Type B pancreatic cell (in vitro differentiated cells): ENCODE measurements around the gene SLAIN1. TPM values are rescaled to one million over a fixed set of nuclear protein-coding genes. Genes with fewer than 3 reads are reported as not detected.
A peak's percentile ranks its signal among the peaks of the same experiment; 100 is the strongest.
"Not testable (repeated sequence)": the region's sequence is repeated elsewhere in the genome, so short reads cannot be mapped to it uniquely, and the experiment has no call there.

Experiments
- DNase-seq: peaks from one replicate; pipeline ENCODE4 v3.0.0; 2021; ENCODE audit warnings: mixed read lengths; ENCODE audit not compliant: unreplicated experiment; ENCODE audit errors: extremely low spot score
- H3K27ac Mint-ChIP-seq: 2 replicates; pipeline ENCODE4 v1.8.0; 2021; ENCODE audit warnings: mild to moderate bottlenecking, mixed read lengths
- H3K27me3 Mint-ChIP-seq: 2 replicates; pipeline ENCODE4 v1.8.0; 2021; ENCODE audit warnings: mixed read lengths
- H3K36me3 Mint-ChIP-seq: 2 replicates; pipeline ENCODE4 v1.8.0; 2021; ENCODE audit warnings: mixed read lengths
- H3K4me1 Mint-ChIP-seq: one replicate; pipeline ENCODE4 v1.8.0; 2021; ENCODE audit warnings: mixed read lengths; ENCODE audit not compliant: unreplicated experiment
- H3K4me3 Mint-ChIP-seq: 2 replicates; pipeline ENCODE4 v1.8.0; 2021; ENCODE audit warnings: mild to moderate bottlenecking, mixed read lengths
- H3K9me3 Mint-ChIP-seq: 2 replicates; pipeline ENCODE4 v1.8.0; 2021; ENCODE audit warnings: mixed read lengths
- long read RNA-seq: library from polyadenylated mRNA; unstranded; transcript quantifications from one replicate; pipeline ENCODE4 v2.0.0, GENCODE V29; 2020
- total RNA-seq: library from RNA; stranded (reverse); gene quantifications from 2 replicates; pipeline ENCODE4 v1.2.1, GENCODE V29; 2021; ENCODE audit warnings: low replicate concordance
- TF ChIP-seq, protein P1 (sequence below): fragments of 200-600 bp; sonication (generic); conservative IDR thresholded peaks from 2 replicates; pipeline ENCODE4 v1.5.0; 2021; ENCODE audit warnings: antibody characterized with exemption, mild to moderate bottlenecking

The SLAIN1 gene
- total RNA-seq, result 22.4 and 27.7 TPM in 2 replicates
- long read RNA-seq, partial matches to known transcripts, result 7 of 12 reads
- long read RNA-seq, other reads (novel, unspliced or antisense), result 2 of 12 reads

DNA sequence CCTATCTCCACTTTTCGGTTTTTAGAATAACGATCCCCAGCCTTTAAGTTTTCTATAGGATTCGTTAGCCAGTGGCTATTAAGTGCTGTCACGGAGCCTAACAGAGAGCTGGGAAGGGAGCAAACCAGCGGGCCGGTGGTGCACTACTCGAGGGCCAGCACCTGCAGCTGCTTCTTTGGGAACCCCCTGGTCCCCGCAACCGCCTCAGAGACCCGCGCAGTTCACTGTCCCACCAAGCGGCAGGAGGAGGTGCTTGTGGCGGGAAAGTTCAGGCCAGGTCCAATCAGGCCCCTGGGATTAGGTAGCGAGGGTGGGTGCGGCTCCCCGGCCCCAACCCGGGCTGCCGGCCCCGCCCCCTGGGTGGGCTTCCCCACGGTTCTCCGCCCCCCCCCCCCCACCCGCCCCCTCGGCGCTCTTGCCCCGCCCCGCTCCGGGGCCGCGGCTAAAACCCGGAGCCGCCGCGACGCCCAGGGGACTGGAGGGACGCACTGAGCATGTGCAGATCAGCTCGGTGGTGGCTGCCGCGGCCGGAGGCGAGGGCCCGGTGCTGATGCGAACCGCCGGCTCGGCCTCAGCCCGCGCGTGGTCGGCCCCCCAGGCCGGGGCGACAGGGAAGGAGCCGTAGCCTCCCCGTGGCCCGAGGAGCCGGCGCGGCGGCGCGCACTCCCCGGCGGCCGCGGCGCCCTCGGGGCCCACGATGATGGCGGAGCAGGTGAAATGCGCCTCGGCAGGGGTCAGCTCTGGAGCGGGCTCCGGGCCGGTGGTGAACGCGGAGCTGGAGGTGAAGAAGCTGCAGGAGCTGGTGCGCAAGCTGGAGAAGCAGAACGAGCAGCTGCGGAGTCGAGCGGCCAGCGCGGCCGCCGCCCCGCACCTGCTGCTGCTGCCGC lies at the start of gene SLAIN1:
SLAIN1 (plus strand) TSS at position 471 of the 887 bp plus-strand sequence; CDS start at position 698, 227 bp downstream.
- TF ChIP-seq, protein P1, sequence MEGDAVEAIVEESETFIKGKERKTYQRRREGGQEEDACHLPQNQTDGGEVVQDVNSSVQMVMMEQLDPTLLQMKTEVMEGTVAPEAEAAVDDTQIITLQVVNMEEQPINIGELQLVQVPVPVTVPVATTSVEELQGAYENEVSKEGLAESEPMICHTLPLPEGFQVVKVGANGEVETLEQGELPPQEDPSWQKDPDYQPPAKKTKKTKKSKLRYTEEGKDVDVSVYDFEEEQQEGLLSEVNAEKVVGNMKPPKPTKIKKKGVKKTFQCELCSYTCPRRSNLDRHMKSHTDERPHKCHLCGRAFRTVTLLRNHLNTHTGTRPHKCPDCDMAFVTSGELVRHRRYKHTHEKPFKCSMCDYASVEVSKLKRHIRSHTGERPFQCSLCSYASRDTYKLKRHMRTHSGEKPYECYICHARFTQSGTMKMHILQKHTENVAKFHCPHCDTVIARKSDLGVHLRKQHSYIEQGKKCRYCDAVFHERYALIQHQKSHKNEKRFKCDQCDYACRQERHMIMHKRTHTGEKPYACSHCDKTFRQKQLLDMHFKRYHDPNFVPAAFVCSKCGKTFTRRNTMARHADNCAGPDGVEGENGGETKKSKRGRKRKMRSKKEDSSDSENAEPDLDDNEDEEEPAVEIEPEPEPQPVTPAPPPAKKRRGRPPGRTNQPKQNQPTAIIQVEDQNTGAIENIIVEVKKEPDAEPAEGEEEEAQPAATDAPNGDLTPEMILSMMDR, result no peak
- Mint-ChIP-seq H3K27ac (peak within 1 kb of the TSS; percentile 85), H3K4me3 (peak within 1 kb of the TSS; percentile 98), H3K4me1 (peaks cover 20% of the 10 kb centered on the region), H3K27me3 (peaks cover 44% of the 10 kb centered on the region), H3K9me3 (no peaks in the 10 kb centered on the region), H3K36me3 (peaks cover 4% of the 10 kb centered on the region)
- DNase-seq, result peak; percentile 85

DNA sequence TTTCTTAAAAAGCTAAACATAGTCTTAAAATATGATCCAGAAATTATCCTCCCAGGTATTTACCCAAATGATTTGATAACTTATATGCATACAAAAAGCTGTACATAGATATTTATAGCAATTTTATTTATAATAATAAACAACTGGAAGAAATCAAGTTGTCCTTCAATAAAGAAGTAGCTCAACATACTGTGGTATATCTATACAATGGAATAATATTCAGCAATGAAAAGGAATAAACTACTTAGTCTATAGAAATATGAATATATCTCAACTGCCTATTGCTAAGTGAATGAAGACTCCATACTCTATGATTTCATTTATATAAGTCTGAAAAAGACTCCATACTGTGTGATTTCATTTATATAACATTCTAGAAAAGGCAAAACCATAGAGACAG lies 47.1 kb upstream of the SLAIN1 start:
- peaks cover 6% of the 10 kb centered on the region for H3K9me3 Mint-ChIP-seq
- H3K36me3 Mint-ChIP-seq, result no peaks in the 10 kb centered on the region

DNA sequence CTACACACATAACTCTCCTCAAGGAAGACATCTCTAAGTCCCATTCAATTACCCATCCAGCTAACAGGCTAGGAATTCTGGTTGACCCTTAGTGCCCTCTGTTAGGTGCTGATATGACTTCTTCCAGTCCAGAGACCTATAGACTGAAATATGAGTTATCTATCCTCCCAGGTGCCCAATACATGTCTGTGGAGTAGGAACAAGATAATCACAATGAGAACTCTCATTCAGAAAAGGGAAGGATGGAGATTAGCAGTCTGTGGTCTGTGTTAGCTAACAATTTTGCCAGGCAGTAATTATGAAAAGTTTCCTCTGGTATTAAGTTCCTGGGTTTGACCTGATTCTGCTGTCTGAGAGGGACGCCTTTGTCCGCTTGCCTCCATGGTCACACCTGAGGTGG lies 44.2 kb upstream of the SLAIN1 start:
- Mint-ChIP-seq H3K36me3 (no peaks in the 10 kb centered on the region), H3K27me3 (no peaks in the 10 kb centered on the region), H3K4me1 (no peaks in the 10 kb centered on the region), H3K27ac (no peak overlapping the region), H3K4me3 (no peak overlapping the region), H3K9me3 (peaks cover 6% of the 10 kb centered on the region)
- TF ChIP-seq, protein P1, result no peak
- DNase-seq, result no peak

More for the DNA sequence above, 47.1 kb upstream of the SLAIN1 start:
- Mint-ChIP-seq H3K4me1 (no peaks in the 10 kb centered on the region), H3K27ac (no peak overlapping the region), H3K27me3 (no peaks in the 10 kb centered on the region), H3K4me3 (no peak overlapping the region)
- DNase-seq, result no peak
- TF ChIP-seq, protein P1, result no peak

DNA sequence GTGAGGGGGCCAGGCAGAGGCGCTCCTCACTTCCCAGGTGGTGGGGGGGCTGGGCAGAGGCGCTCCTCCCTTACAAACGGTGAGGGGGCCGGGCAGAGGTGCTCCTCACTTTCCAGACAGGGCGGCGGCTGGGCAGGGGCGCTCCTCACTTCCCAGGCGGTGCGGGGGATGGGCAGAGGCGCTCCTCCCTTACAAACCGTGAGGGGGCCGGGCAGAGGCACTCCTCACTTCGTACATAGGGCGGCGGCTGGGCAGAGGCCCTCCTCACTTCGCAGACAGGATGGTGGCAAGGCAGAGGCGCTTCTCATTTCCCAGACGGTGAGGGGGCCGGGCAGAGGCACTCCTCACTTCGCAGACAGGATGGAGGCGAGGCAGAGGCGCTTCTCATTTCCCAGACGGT lies 37.5 kb upstream of the SLAIN1 start:
- H3K4me3 Mint-ChIP-seq, DNase-seq, H3K36me3 Mint-ChIP-seq, H3K9me3 Mint-ChIP-seq, H3K4me1 Mint-ChIP-seq, H3K27ac Mint-ChIP-seq, H3K27me3 Mint-ChIP-seq: not testable (repeated sequence)

DNA sequence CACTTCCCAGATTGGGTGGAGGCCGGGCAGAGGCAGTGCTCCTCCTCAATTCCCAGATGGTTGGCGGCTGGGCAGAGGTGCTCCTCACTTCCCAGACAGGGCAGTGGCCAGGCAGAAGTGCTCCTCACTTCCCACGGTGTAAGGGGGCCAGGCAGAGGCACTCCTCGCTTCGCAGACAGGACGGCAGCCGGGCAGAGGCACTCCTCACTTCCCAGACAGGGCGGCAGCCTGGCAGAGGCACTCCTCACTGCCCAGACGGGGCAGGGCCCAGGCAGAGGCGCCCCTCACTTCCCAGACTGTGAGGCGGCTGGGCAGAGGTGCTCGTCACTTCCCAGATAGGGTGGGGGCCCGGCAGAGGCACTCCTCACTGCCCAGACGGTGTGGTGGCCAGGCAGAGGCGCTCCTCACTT lies 36.6 kb upstream of the SLAIN1 start:
- Mint-ChIP-seq H3K27ac (no peak overlapping the region), H3K9me3 (no peaks in the 10 kb centered on the region), H3K4me3 (no peak overlapping the region), H3K27me3 (no peaks in the 10 kb centered on the region), H3K4me1 (no peaks in the 10 kb centered on the region), H3K36me3 (no peaks in the 10 kb centered on the region)
- TF ChIP-seq, protein P1, result no peak
- DNase-seq, result no peak

DNA sequence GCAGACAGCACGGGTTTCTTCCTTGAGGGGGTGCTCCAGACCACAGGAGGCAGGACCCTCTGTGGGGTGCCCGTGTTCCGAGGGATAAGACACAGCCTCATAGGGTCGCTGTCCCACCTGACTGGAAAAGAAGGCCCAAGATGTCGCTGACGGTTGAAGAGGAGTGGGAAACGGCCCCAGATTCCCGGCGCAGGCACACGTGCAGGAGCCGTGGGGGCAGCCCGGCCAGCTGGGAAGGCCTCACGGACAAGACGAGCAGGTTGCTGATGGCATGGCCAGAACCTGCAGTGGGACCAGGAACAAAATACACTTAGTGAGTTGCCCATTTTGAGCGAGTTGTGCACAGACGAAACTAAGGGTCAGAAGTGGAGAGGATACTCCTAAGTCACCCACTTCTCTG lies 35.2 kb upstream of the SLAIN1 start:
- H3K4me1 Mint-ChIP-seq, H3K27ac Mint-ChIP-seq, H3K9me3 Mint-ChIP-seq, H3K36me3 Mint-ChIP-seq, H3K27me3 Mint-ChIP-seq, H3K4me3 Mint-ChIP-seq, DNase-seq: not testable (repeated sequence)

DNA sequence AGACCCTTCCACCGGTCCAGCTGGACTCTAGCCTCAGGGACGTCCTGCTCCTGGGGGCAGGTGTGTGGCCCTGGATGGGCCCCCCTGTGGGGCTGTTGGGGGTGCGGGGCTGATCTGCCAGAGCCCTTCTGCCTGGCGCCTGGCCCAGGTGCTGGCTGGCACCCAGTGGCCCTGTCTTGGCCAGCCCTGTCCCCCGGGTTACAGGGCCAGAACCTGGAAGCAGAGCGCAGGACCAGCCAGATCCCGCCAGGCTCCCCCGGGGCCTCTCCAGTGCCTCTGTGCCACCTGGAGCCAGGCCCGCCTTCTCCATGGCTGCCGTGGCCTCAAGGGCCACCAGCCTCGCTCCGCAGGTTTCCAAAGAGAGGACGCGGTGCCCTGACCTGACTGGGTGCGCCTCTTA lies 34.7 kb upstream of the SLAIN1 start:
- not testable (repeated sequence) for H3K36me3 Mint-ChIP-seq, DNase-seq, H3K4me3 Mint-ChIP-seq, H3K27me3 Mint-ChIP-seq, H3K27ac Mint-ChIP-seq, H3K9me3 Mint-ChIP-seq, H3K4me1 Mint-ChIP-seq
